ENCODE measurements around the gene PDZRN3. TPM values are rescaled to one million over a fixed set of nuclear protein-coding genes. Genes with fewer than 3 reads are reported as not detected.

Gene PDZRN3
- total RNA-seq, 1 experiment from 2014 or later = 0.17 TPM

DNA sequence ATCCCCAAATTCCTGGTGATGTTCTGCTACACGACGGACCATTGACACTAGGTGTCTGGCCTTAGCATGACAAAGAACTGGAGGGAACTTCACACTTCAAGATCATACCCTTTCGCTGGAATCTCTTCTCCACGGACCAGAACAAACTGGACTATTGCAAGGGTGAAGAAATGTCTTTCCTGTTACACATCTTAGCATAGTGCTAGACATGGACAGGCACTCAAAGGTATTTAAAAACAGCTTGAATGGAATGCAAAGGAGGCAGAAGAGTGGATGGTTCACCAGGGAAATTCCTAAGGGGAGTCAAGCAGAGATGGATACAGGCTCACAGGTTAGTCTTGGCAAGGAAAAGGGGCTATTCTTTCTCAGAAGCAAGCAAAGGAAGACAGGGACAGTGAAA lies 33.5 kb upstream of the PDZRN3 start:
- no peak overlapping the region for H3K4me3 ChIP-seq (replicated peaks in 1 of 2; ENCODE audit: low read depth in 1 of 2, low read length in 2 of 2)
- H3K4me1 ChIP-seq (ENCODE audit: control insufficient read depth in 1 of 2, insufficient read depth in 2 of 2, low read length in 2 of 2) = no peaks in the 10 kb centered on the region
- H3K4me2 ChIP-seq (ENCODE audit: low read length) = no peak overlapping the region
- no peaks in the 10 kb centered on the region for H4K20me1 ChIP-seq (ENCODE audit: insufficient read depth)
- no peak overlapping the region for H3K27ac ChIP-seq (ENCODE audit: low read depth, low read length)
- RAD21 ChIA-PET (ENCODE audit: low non-redundant PET in 1 of 2, low total read pairs in 2 of 2, uncharacterized antibody in 2 of 2, unreplicated experiment in 2 of 2) = no interaction called here
- CTCF ChIA-PET = no interaction called here
- H3K36me3 ChIP-seq (ENCODE audit: control insufficient read depth in 1 of 2, insufficient read depth in 2 of 2, low read length in 2 of 2) = no peaks in the 10 kb centered on the region
- no peaks in the 10 kb centered on the region for H3K79me2 ChIP-seq (ENCODE audit: insufficient read depth, low read length)
- H3K27me3 ChIP-seq (ENCODE audit: insufficient read depth, low read length) = no peaks in the 10 kb centered on the region
- TF ChIP-seq ZNF274 (IDR thresholded peaks at IDR 0.05; ENCODE audit: low read depth, low read length) (no peak), ATF3 (IDR thresholded peaks at IDR 0.05) (no peak), EZH2 (IDR thresholded peaks at IDR 0.05) (no peak), POLR2AphosphoS5 (IDR thresholded peaks at IDR 0.05; ENCODE audit: low read depth, low read length) (no peak), CTCF (IDR thresholded peaks at IDR 0.05 in 2 of 3, conservative IDR thresholded peaks at IDR 0.05 in 1 of 3; ENCODE audit: borderline replicate concordance in 1 of 3, insufficient read depth in 1 of 3, low read depth in 2 of 3, low read length in 2 of 3) (no peak), SP1 (IDR thresholded peaks at IDR 0.05; ENCODE audit: low read depth) (no peak), REST (IDR thresholded peaks at IDR 0.05; ENCODE audit: low read depth) (no peak), ELF1 (IDR thresholded peaks at IDR 0.05; ENCODE audit: borderline replicate concordance, low read depth) (no peak), RAD21 (IDR thresholded peaks at IDR 0.05; ENCODE audit: low read depth) (no peak), TCF7L2 (IDR thresholded peaks at IDR 0.05; ENCODE audit: borderline replicate concordance, extremely low read depth, insufficient read depth, insufficient read length) (no peak)
- no peak for DNase-seq (ENCODE audit: low read depth, low spot score)
- H2AFZ ChIP-seq (ENCODE audit: low read depth, low read length, poor library complexity, severe bottlenecking) = no peak overlapping the region
- H3K9me2 ChIP-seq (ENCODE audit: insufficient read depth) = no peaks in the 10 kb centered on the region
- H3K9me3 ChIP-seq (ENCODE audit: control insufficient read depth in 1 of 2, insufficient read depth in 1 of 2, low read depth in 1 of 2, low read length in 2 of 2) = peaks cover 0 to 12% of the 10 kb centered on the region in 2 experiments; a peak in 1 of 4 replicates
- H3K9ac ChIP-seq (ENCODE audit: low read length) = no peak overlapping the region
- BruUV-seq (replicated peaks) = no TSS peak
- POLR2A ChIA-PET = no interaction called here
- intact Hi-C loops (cut with micrococcal nuclease) = no loop called here
- no peak for ATAC-seq

Measured in HCT116 (cell line).